HG03442 (cell line): Measurements from ENCODE around the gene COPE.
A peak's percentile ranks its signal among the peaks of the same experiment; 100 is the strongest.
"Not testable (repeated sequence)": the region's sequence is repeated elsewhere in the genome, so short reads cannot be mapped to it uniquely, and the experiment has no call there.

Source experiments
- ATAC-seq: cut with Tn5 transposase; IDR thresholded peaks from one replicate; pipeline ENCODE4 v1.9.1; 2021; ENCODE audit warnings: mild to moderate bottlenecking, moderate library complexity; ENCODE audit not compliant: unreplicated experiment

Gene COPE

DNA sequence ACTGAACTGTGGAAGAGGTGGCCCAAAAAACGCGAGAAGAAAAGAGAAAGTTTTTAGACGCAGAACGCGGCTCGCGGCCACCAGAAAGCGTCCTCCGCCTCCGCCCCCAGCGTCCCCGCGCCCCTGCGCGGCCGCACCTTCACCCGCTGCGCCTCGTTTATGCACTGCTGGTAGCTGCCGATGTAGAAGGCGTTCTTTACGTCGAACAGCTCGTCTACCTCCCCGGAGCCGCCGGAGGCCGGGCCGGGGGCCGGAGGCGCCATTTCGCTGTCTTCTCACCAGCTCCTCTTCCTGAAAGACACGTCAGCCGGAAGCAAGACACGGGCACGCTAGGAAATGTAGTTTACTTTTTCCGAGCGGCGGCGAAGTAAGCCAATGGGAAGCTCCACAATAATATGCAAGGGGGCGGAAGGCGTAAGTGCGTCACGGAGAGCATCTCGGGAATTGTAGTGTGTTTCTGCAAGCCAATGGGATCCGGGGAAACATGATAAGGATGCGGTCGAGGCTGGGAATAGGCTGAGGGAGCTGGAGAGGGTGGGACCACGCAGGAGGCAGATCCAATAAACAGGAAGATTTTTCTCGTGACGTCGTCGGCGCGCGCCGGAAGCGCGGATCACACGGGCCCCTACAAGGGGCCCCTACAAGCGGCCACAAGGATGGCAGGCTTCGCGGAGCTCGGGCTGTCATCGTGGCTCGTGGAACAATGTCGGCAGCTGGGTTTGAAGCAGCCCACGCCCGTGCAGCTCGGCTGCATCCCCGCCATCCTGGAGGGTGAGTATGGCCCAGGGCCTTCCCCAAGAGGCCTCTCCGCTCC is at the start of gene COPE, which contains the start of gene DDX49:
Gene COPE (minus strand): TSS at position 302 of the 814 bp plus-strand sequence. CDS start 39 bp downstream, at position 263.
Gene DDX49 (plus strand): TSS at position 630 of the 814 bp plus-strand sequence. CDS start 27 bp downstream, at position 657.
- ATAC-seq, result peak; percentile 86

DNA sequence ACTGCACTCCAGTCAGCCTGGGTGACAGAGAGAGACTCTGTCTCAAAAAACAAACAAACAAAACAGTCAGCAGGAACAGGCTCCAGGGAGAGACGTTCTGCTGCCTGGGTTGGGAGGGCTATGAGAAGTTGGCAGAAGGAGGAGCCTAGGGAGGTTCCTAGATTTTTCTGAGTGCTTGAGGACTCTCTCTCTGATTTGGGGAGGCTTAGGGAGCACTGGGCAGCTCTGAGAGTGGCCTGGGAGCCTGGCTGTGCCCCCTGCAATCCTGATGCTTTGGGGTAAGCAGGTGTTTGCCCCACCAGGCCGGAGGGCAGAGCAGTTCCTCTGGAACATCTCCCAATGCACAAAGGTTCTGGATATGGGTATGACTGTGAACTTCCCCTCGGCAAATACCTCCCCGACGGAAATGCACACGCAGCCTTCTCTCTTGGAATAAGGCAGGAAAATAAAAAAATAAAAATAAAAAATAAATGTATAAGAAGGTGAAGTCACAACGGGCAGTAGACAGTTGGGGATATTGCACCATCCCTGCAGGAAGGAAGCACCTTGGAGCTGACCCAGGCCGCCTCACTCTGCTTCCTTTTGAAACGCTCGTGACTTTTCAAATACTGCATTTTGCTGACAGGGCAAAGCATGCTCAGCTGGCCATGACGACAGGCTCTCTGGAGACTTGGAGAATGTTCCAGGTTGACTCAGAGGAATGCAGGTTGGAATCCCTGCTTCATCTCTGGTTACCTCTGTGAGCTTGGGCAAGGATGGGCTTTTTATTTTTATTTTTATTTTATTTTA is 48.4 kb upstream of the COPE start:
- ATAC-seq, result no peak

GRCh38 chr19:18966307-18966706 is 47.1 kb upstream of the COPE start:
- no peak for ATAC-seq

DNA sequence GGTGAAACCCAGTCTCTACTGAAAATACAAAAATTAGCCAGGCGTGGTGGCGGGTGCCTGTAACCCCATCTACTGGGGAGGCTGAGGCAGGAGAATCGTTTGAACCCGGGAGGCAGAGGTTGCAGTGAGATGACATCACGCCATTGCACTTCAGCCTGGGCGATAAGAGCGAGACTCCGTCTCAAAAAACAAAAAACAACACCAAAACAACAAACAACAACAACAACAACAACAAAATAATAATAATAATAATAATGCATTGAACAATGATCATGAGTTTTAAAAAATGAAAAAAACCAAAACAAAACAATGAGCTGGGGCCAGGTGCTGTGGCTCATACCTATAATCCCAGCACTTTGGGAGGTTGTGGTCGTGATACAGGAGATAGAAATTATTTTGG is 44.9 kb upstream of the COPE start:
- no peak for ATAC-seq

DNA sequence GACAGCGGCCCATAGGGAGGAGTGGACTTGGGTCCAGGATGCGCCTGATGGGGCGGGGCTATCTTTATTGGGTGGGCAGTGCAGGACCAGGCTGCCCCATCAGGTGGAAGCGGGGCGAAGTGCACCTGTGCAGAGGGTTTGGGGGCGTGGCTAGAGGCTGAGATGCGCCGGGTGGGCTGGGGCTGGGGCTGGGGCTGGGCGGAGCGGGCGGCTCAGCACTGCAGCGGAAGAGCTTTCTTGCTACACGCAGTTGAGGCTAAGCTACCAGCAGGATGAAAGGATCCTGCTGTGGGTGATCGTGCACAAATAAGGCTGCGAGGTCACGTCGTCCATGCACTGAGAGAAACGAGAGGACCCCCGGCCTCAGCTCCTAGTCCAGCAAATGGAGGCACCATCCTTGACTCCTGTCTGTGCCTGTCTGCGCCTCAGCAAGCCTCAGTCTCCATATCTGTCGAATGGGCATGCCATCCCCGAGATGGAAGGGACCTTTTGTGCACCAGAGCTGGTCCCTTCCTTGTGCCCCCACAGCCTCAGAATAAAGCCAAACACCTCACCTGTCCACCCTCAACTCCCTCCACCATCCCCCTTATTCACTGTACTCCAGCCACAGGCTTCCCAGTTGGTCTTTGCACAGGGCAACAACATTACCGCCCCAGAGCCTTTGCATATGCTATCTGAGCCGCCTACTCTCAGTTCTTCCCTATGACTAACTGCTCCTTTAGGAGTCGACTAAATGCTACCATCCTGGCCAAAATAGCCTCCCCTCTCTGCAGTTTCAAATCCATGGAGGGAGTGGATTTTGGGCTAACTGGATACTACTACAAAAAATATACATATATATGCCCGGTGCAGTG is 42.8 kb upstream of the COPE start:
- ATAC-seq, result no peak

- ATAC-seq, result no peak
Observed at GRCh38 chr19:18960370-18960769, 41.2 kb upstream of the COPE start.

DNA sequence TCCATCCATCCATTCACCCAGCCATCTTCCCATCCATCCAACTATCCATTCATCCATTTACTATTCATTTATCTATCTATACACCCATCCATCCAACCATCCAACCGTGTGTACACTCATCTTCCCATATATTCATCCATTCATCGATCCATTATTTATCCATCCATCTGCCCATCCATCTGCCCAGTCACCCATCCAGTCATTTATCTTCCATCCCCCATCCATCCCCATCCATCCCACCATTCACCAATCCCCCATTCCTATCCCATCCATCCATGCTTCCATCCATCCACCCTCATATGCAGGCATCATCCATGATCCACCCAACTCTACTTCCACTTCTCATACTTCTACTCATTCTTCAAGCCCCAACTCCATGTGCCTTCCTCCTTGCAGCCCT is 35.9 kb upstream of the COPE start:
- ATAC-seq, result no peak

GRCh38 chr19:18954094-18954493 is 34.9 kb upstream of the COPE start:
- no peak for ATAC-seq

GRCh38 chr19:18952364-18953003 is 33.3 kb upstream of the COPE start:
- ATAC-seq, result not testable (repeated sequence)

- no peak for ATAC-seq
Observed at GRCh38 chr19:18951721-18952281, 32.6 kb upstream of the COPE start.

DNA sequence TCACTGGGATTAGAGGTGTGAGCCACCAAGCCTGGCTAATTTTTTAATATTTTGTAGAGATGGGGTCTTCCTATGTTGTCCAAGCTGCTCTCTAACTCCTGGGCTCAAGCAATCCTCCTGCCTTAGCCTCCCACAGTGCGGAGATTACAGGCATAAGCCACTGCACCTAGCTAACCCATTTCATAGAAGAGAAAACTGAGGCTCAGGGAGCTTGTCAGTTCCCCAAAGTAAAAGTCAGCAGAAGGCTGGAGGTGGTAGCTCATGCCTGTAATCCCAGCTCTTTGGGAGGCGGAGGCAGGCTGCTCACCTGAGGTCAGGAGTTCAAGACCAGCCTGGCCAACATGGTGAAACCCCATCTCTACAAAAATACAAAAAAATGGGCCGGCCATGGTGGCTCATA is 30.7 kb upstream of the COPE start:
- ATAC-seq, result no peak

GRCh38 chr19:18948976-18949356 is 29.8 kb upstream of the COPE start:
- ATAC-seq, result no peak

DNA sequence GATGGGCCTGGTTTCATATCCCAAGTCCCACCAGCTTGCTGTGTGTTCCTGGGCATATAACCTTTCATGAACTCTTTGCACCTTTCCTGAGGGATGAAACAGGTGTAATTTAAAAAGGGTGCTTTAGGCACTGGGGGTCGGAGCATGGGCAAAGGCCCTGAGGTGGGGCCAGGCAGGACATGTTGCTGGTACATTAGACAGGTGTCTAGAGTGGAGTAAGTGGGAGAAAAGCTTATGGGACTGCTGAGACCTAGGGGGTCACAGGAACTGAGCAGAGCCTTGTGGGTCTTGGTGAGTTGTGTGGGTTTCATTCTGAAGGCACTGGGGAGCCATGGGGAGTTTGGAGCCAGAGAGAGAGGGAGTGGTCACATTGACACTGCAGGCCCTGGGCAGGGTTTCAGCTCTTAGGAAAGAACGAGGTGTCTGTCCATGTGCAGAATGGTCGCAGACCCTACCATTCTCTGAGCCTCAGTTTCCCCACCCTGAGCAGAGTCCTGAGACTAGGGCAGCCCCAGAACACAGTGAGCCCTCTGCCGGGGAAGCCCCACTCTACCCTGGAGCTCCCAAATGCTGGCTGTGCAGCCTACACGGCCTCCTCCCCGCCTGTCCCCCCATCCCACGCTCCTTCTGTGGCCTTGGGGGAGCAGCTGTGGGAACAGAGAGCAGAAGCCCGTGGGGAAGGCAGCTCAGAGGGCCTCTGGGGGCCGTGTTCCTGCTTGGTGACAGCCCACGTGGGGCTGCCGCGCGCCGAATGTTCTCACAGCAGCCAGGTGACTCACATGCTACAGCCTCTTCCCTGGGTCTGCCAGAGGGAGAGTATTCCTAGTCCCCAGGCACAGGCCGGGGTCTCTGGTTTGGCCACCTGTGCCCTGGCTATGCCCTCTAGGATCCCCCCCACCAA is 29.1 kb upstream of the COPE start:
- no peak for ATAC-seq

GRCh38 chr19:18946918-18947317 is 27.7 kb upstream of the COPE start:
- ATAC-seq, result no peak

DNA sequence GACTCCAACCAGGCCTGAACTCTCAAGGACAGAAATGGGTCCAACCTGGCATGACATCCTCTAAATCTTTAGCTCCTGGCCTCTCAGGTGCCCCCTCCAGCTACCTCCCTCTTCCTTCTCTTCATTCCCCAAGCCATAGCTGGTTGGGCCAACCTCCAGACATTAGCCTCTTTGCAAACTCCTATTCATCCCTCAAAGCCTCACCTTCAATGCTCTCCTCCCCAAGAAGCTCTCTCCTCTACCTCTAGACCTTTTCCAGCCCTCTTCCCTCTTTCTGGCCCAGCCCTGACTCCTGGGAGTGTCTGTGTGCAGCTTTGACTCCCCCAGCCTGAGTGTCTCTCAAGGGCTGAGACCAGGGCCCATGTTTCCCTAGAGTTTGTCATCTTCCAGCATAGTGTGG is 27.1 kb upstream of the COPE start:
- no peak for ATAC-seq

DNA sequence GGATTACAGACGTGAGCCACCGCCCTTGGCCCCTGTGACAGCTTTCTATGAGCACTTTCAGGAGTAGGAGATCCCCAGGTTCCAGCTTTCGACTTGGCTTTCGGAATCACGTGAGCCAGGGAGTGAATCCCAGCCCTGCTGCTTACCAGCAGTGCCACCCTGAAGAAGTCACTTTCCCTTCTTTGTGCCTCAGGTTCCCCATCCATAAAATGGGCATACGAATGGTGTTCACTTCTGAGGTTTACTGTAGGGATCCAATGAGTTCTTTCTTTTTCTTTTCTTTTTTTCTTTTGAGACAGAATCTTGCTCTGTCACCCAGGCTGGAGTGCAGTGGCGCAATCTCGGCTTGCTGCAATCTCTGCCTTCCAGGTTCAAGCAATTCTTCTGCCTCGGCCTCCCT is 26.1 kb upstream of the COPE start:
- no peak for ATAC-seq

GRCh38 chr19:18943465-18943864 is 24.3 kb upstream of the COPE start:
- ATAC-seq, result no peak

DNA sequence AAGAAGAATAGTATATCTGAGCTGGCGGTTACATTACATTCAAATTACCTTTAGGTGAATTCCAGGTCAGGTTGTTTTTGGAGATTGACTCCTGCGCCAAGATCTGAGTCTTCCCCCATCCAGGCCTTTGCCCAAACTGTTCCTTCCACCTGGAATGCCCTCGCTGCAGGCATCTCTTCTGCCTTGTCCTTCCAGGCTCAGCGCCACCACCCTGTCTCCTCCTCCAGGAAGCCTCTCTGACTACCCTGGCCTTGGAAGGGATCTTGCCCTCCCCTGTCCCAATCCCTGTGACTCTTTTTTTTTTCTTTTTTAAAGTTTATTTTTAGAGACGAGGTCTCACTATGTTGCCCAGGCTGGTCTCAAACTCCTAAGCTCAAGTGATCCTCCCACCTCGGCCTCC is 23.5 kb upstream of the COPE start:
- no peak for ATAC-seq

GRCh38 chr19:18941628-18942354 is 22.6 kb upstream of the COPE start:
- no peak for ATAC-seq
